TTC549 (cell line): ENCODE measurements around the gene HIGD1A.

Experiments used
- FAIRE-seq: peaks from 2 replicates; lab custom pipeline; 2012; peaks lifted over from hg19 to GRCh38; lab: Jason Lieb, UNC

The HIGD1A gene

GRCh38 chr3:42734263-42734860, 69.9 kb downstream of the HIGD1A start:
- FAIRE-seq: no peak

GRCh38 chr3:42733501-42734262, 70.6 kb downstream of the HIGD1A start:
- no peak for FAIRE-seq
